ENCODE data around the gene PSENEN.
A peak's percentile ranks its signal among the peaks of the same experiment; 100 is the strongest.

Gene PSENEN

DNA sequence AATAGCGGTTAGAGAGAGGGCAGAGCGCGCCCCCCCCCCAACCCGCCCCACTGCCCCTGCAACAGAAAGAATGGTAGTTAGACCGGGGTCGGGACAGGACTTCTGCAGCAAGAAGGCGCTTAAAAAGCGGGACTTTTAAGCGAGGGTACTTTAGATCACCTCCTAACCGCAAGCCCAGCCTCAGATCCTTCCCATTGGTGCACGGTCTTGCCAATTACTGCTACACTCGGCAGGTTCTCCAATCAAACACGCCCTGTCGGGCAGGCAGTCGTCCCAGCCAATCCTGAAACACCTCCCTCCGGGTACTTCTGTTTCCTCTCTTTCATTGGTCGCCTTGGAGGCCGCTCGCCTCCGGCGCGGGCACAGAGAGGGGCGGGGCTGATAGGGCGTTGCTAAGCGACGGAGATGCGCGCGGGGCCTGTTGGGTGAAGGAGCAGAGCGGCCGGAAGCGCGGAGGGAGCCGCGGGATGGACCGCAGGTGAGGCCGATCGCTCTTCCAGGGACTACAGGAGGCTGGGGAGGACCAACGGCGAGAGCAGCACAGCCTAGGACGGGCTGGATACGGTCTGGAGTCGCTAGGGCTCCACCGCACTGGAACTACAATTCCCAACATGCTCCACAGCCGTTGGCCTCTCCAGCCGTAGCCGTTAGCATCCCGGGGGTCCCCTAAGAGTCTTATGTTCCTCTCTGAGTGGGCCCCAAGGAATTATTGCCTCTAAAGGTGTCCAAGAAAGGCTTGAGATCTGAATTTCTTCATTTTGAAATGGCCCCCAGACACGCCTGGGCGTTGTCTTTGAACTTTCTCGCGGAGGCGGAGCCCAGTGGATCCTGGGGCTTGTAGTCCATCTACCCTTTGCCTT lies 12.5 kb downstream of the PSENEN start, which contains the start of gene PROSER3 (continued):
- TF ChIP-seq, protein P1, sequence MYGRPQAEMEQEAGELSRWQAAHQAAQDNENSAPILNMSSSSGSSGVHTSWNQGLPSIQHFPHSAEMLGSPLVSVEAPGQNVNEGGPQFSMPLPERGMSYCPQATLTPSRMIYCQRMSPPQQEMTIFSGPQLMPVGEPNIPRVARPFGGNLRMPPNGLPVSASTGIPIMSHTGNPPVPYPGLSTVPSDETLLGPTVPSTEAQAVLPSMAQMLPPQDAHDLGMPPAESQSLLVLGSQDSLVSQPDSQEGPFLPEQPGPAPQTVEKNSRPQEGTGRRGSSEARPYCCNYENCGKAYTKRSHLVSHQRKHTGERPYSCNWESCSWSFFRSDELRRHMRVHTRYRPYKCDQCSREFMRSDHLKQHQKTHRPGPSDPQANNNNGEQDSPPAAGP (tag by site-specific recombination; IDR thresholded peaks at IDR 0.05), result peak; percentile 75
- TF ChIP-seq, protein P2, sequence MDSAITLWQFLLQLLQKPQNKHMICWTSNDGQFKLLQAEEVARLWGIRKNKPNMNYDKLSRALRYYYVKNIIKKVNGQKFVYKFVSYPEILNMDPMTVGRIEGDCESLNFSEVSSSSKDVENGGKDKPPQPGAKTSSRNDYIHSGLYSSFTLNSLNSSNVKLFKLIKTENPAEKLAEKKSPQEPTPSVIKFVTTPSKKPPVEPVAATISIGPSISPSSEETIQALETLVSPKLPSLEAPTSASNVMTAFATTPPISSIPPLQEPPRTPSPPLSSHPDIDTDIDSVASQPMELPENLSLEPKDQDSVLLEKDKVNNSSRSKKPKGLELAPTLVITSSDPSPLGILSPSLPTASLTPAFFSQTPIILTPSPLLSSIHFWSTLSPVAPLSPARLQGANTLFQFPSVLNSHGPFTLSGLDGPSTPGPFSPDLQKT (IDR thresholded peaks at IDR 0.05; ENCODE audit: borderline replicate concordance, low read depth, low read length), result peak; percentile 85; the same call in 1 of the 2 replicates
- TF ChIP-seq KLF8 (tag by site-specific recombination; IDR thresholded peaks at IDR 0.05) (peak; percentile 100), ZBTB48 (tag by site-specific recombination; IDR thresholded peaks at IDR 0.05) (peak; percentile 96), ZNF660 (tag by site-specific recombination; IDR thresholded peaks at IDR 0.05) (peak; percentile 76), ZNF341 (tag by site-specific recombination; IDR thresholded peaks at IDR 0.05; ENCODE audit: low read depth) (peak; percentile 100), TCF7L2 (IDR thresholded peaks at IDR 0.05; ENCODE audit: borderline replicate concordance, low read depth, low read length) (peak; percentile 80; the same call in 1 of the 2 replicates), ZFHX2 (tag by site-specific recombination; conservative IDR thresholded peaks at IDR 0.05) (peak; percentile 94), ZBTB8A (tag by site-specific recombination; IDR thresholded peaks at IDR 0.05) (peak; percentile 75), SCRT2 (tag by site-specific recombination; IDR thresholded peaks at IDR 0.05) (peak; percentile 66), ZNF610 (tag by site-specific recombination; IDR thresholded peaks at IDR 0.05; ENCODE audit: borderline replicate concordance) (peak; percentile 96), WT1 (tag by site-specific recombination; IDR thresholded peaks at IDR 0.05) (peak; percentile 54; the same call in 1 of the 2 replicates), ZNF629 (tag by site-specific recombination; IDR thresholded peaks at IDR 0.05) (peak; percentile 74), SCRT1 (tag by site-specific recombination; IDR thresholded peaks at IDR 0.05; ENCODE audit: borderline replicate concordance) (no peak), KLF9 (tag by site-specific recombination; IDR thresholded peaks at IDR 0.05; ENCODE audit: low read depth) (peak; percentile 94)
- TF ChIP-seq, protein P3, sequence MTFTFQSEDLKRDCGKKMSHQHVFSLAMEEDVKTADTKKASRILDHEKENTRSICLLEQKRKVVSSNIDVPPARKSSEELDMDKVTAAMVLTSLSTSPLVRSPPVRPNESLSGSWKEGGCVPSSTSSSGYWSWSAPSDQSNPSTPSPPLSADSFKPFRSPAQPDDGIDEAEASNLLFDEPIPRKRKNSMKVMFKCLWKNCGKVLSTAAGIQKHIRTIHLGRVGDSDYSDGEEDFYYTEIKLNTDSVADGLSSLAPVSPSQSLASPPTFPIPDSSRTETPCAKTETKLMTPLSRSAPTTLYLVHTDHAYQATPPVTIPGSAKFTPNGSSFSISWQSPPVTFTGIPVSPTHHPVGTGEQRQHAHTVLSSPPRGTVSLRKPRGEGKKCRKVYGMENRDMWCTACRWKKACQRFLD (tag by site-specific recombination; IDR thresholded peaks at IDR 0.05), result no peak
- TF ChIP-seq, protein P4, sequence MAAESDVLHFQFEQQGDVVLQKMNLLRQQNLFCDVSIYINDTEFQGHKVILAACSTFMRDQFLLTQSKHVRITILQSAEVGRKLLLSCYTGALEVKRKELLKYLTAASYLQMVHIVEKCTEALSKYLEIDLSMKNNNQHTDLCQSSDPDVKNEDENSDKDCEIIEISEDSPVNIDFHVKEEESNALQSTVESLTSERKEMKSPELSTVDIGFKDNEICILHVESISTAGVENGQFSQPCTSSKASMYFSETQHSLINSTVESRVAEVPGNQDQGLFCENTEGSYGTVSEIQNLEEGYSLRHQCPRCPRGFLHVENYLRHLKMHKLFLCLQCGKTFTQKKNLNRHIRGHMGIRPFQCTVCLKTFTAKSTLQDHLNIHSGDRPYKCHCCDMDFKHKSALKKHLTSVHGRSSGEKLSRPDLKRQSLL (tag by site-specific recombination; IDR thresholded peaks at IDR 0.05), result peak; percentile 82
- TF ChIP-seq, protein P5, sequence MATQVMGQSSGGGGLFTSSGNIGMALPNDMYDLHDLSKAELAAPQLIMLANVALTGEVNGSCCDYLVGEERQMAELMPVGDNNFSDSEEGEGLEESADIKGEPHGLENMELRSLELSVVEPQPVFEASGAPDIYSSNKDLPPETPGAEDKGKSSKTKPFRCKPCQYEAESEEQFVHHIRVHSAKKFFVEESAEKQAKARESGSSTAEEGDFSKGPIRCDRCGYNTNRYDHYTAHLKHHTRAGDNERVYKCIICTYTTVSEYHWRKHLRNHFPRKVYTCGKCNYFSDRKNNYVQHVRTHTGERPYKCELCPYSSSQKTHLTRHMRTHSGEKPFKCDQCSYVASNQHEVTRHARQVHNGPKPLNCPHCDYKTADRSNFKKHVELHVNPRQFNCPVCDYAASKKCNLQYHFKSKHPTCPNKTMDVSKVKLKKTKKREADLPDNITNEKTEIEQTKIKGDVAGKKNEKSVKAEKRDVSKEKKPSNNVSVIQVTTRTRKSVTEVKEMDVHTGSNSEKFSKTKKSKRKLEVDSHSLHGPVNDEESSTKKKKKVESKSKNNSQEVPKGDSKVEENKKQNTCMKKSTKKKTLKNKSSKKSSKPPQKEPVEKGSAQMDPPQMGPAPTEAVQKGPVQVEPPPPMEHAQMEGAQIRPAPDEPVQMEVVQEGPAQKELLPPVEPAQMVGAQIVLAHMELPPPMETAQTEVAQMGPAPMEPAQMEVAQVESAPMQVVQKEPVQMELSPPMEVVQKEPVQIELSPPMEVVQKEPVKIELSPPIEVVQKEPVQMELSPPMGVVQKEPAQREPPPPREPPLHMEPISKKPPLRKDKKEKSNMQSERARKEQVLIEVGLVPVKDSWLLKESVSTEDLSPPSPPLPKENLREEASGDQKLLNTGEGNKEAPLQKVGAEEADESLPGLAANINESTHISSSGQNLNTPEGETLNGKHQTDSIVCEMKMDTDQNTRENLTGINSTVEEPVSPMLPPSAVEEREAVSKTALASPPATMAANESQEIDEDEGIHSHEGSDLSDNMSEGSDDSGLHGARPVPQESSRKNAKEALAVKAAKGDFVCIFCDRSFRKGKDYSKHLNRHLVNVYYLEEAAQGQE (tag by site-specific recombination; IDR thresholded peaks at IDR 0.05), result peak; percentile 29; the same call in 1 of the 2 replicates
